DOHH2 (cell line): ENCODE data around the gene STRN.

ENCODE experiments used
- CTCF ChIP-seq: fragments of 200-600 bp; sonication (generic); IDR thresholded peaks from one replicate; pipeline ENCODE4 v1.5.1; 2014; ENCODE audit warnings: antibody characterized with exemption, mild to moderate bottlenecking, low read depth, low read length; ENCODE audit not compliant: poor library complexity, severe bottlenecking
- EZH2phosphoT487 ChIP-seq: fragments of 200-600 bp; sonication (generic); IDR thresholded peaks from 2 replicates; pipeline ENCODE4 v1.6.1; 2017; ENCODE audit warnings: borderline replicate concordance, mild to moderate bottlenecking, antibody characterized with exemption, low read length, moderate library complexity, mixed read lengths

- TF ChIP-seq CTCF (no peak), EZH2phosphoT487 (no peak)
These were observed 157.3 kb downstream of the STRN start for GRCh38 chr2:36809069-36809445.
